K562 (cell line): ENCODE data around the gene MAP3K6. TPM values are rescaled to one million over a fixed set of nuclear protein-coding genes. Genes with fewer than 3 reads are reported as not detected.

Experiments used
- BACH1 ChIP-seq: fragments of 200-800 bp; sonication (Bioruptor generic); IDR thresholded peaks from 2 replicates; pipeline ENCODE4 v1.6.1; 2016; ENCODE audit warnings: missing genetic modification characterization, missing compliant biosample characterization
- HDAC2 ChIP-seq: fragments of 450-650 bp; IDR thresholded peaks from 2 replicates; pipeline ENCODE4 v1.6.1; 2016; ENCODE audit warnings: mild to moderate bottlenecking
- ZFP91 ChIP-seq: sonication (generic); formaldehyde crosslinking; IDR thresholded peaks from 2 replicates; pipeline ENCODE4 v1.8.0; 2022; ENCODE audit warnings: mild to moderate bottlenecking, missing genetic modification reagents
- ZNF586 ChIP-seq: fragments of 450-650 bp; formaldehyde crosslinking; conservative IDR thresholded peaks from 2 replicates; pipeline ENCODE4 v1.4.0; 2020; ENCODE audit warnings: mild to moderate bottlenecking, moderate library complexity
- polyA plus RNA-seq, 8 experiments: library from polyadenylated mRNA; depleted of rRNA in 4 of 8; stranded (reverse) in 5 of 8; unstranded in 3 of 8; fragments of >200 nt; fragmentation: Nextera tagmentation in 2 of 8; fragmentation: Illumina TruSeq in 1 of 8; extraction: Ambion mirVana in 2 of 8; extraction: Trizol in 1 of 8; gene quantifications; 2 replicates each; pipeline versions ENCODE4 v1.2.1 to v1.2.3, GENCODE V29; 2011 to 2014; ENCODE audit warnings: inconsistent platforms in 1 of 8, missing spikeins in 1 of 8
- total RNA-seq, 7 experiments: library from RNA; depleted of rRNA in 6 of 7; stranded (reverse); fragments of >200 nt in 6 of 7; fragmentation: Illumina TruSeq in 2 of 7; extraction: Trizol in 2 of 7; gene quantifications; 2 replicates each; pipeline versions ENCODE4 v1.2.1 to v1.2.3, GENCODE V29; 2011 to 2021; ENCODE audit warnings: low replicate concordance in 1 of 7
- TF ChIP-seq, protein P1 (sequence below): IDR thresholded peaks from 3 replicates; pipeline ENCODE4 v1.6.1; 2011; ENCODE audit warnings: borderline replicate concordance, mild to moderate bottlenecking, moderate library complexity; ENCODE audit not compliant: insufficient read length; ENCODE audit errors: extremely low read depth
- TF ChIP-seq, protein P2 (sequence below): fragments of 250-450 bp; sonication (Bioruptor Pico); IDR thresholded peaks from 2 replicates; pipeline ENCODE4 v1.5.0; 2021

The MAP3K6 gene
- total and polyA plus RNA-seq, 9 of the 15 experiments (the other 6 are each of a cell fraction or from before 2014, with no cell fraction given) = 0.99 to 21.9 (median 7.0) TPM

GRCh38 chr1:27406362-27406680, 39.6 kb upstream of the MAP3K6 start (continued):
- TF ChIP-seq, protein P1, sequence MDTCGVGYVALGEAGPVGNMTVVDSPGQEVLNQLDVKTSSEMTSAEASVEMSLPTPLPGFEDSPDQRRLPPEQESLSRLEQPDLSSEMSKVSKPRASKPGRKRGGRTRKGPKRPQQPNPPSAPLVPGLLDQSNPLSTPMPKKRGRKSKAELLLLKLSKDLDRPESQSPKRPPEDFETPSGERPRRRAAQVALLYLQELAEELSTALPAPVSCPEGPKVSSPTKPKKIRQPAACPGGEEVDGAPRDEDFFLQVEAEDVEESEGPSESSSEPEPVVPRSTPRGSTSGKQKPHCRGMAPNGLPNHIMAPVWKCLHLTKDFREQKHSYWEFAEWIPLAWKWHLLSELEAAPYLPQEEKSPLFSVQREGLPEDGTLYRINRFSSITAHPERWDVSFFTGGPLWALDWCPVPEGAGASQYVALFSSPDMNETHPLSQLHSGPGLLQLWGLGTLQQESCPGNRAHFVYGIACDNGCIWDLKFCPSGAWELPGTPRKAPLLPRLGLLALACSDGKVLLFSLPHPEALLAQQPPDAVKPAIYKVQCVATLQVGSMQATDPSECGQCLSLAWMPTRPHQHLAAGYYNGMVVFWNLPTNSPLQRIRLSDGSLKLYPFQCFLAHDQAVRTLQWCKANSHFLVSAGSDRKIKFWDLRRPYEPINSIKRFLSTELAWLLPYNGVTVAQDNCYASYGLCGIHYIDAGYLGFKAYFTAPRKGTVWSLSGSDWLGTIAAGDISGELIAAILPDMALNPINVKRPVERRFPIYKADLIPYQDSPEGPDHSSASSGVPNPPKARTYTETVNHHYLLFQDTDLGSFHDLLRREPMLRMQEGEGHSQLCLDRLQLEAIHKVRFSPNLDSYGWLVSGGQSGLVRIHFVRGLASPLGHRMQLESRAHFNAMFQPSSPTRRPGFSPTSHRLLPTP = no peak
- TF ChIP-seq ZFP91 (no peak), BACH1 (tag) (no peak), ZNF586 (CRISPR knock-in tag) (no peak), HDAC2 (no peak)
- TF ChIP-seq, protein P2, sequence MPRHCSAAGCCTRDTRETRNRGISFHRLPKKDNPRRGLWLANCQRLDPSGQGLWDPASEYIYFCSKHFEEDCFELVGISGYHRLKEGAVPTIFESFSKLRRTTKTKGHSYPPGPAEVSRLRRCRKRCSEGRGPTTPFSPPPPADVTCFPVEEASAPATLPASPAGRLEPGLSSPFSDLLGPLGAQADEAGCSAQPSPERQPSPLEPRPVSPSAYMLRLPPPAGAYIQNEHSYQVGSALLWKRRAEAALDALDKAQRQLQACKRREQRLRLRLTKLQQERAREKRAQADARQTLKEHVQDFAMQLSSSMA (CRISPR knock-in tag) = no peak
